ENCODE data around the gene ST8SIA5. TPM values are rescaled to one million over a fixed set of nuclear protein-coding genes. Genes with fewer than 3 reads are reported as not detected.

Gene ST8SIA5
- polyA plus RNA-seq, 3 donors, result not detected

- H4K20me1 ChIP-seq (ENCODE audit: insufficient read depth, low read length), result no peaks in the 10 kb centered on the region
- H3K4me3 ChIP-seq (replicated peaks in 1 of 3; ENCODE audit: low read depth in 2 of 3, low read length in 3 of 3), result no peak overlapping the region
- no peaks in the 10 kb centered on the region for H3K36me3 ChIP-seq (replicated peaks in 1 of 2; ENCODE audit: control insufficient read depth in 1 of 2, insufficient read depth in 2 of 2, low read length in 2 of 2)
- H2AFZ ChIP-seq (ENCODE audit: insufficient read depth, low read depth, low read length, poor library complexity, severe bottlenecking), result no peak overlapping the region
- Mint-ChIP-seq H3K4me1 (no peaks in the 10 kb centered on the region), H3K36me3 (no peaks in the 10 kb centered on the region), H3K4me3 (no peak overlapping the region), H3K27ac (no peak overlapping the region), H3K9me3 (no peaks in the 10 kb centered on the region), H3K27me3 (ENCODE audit: low read depth in 3 of 3) (peaks cover 2 to 3% (median 3%) of the 10 kb centered on the region in 3 donors)
- H3K9me3 ChIP-seq (replicated peaks in 1 of 2; ENCODE audit: control insufficient read depth in 1 of 2, insufficient read depth in 1 of 2, low read length in 2 of 2), result no peaks in the 10 kb centered on the region
- DNase-seq, result no peak
- no peak overlapping the region for H3K4me2 ChIP-seq (replicated peaks; ENCODE audit: extremely low read depth, low read length, poor library complexity, severe bottlenecking)
- no peak overlapping the region for H3K27ac ChIP-seq (ENCODE audit: low read depth in 1 of 2, low read length in 2 of 2)
- WGBS (ENCODE audit: insufficient coverage), result 91% methylated on average over 10 of the region's 12 CpGs
- no peaks in the 10 kb centered on the region for H3K4me1 ChIP-seq (ENCODE audit: control insufficient read depth in 1 of 2, insufficient read depth in 2 of 2, low read length in 2 of 2)
- intact Hi-C loops (cut with micrococcal nuclease), result no loop called here
- no peaks in the 10 kb centered on the region for H3K79me2 ChIP-seq (ENCODE audit: insufficient read depth, low read length)
- no peak for TF ChIP-seq CTCF (IDR thresholded peaks at IDR 0.05)
- H3K27me3 ChIP-seq (ENCODE audit: control insufficient read depth in 2 of 2, insufficient read depth in 2 of 2, low read length in 2 of 2), result no peaks in the 10 kb centered on the region
- no peak overlapping the region for H3K9ac ChIP-seq (ENCODE audit: insufficient read depth, low read length, poor library complexity, severe bottlenecking)
Measured at GRCh38 chr18:46688853-46689525, 67.9 kb downstream of the ST8SIA5 start.

- no peaks in the 10 kb centered on the region for H3K4me1 Mint-ChIP-seq
- no peak for TF ChIP-seq CTCF (IDR thresholded peaks at IDR 0.05)
- no peak for DNase-seq
- no peaks in the 10 kb centered on the region for H3K4me1 ChIP-seq (ENCODE audit: control insufficient read depth in 1 of 2, insufficient read depth in 2 of 2, low read length in 2 of 2)
- no peaks in the 10 kb centered on the region for H3K36me3 Mint-ChIP-seq
- H3K27ac Mint-ChIP-seq, result no peak overlapping the region
- WGBS (ENCODE audit: insufficient coverage), result 100% methylated on average over 3 of the region's 9 CpGs
- H3K4me2 ChIP-seq (replicated peaks; ENCODE audit: extremely low read depth, low read length, poor library complexity, severe bottlenecking), result no peak overlapping the region
- no peak overlapping the region for H2AFZ ChIP-seq (ENCODE audit: insufficient read depth, low read depth, low read length, poor library complexity, severe bottlenecking)
- peaks cover 0 to 2% (median 1%) of the 10 kb centered on the region in 3 donors for H3K27me3 Mint-ChIP-seq (ENCODE audit: low read depth in 3 of 3)
- no peaks in the 10 kb centered on the region for H3K9me3 Mint-ChIP-seq
- H3K27me3 ChIP-seq (ENCODE audit: control insufficient read depth in 2 of 2, insufficient read depth in 2 of 2, low read length in 2 of 2), result no peaks in the 10 kb centered on the region
- no peaks in the 10 kb centered on the region for H3K9me3 ChIP-seq (replicated peaks in 1 of 2; ENCODE audit: control insufficient read depth in 1 of 2, insufficient read depth in 1 of 2, low read length in 2 of 2)
- H3K9ac ChIP-seq (ENCODE audit: insufficient read depth, low read length, poor library complexity, severe bottlenecking), result no peak overlapping the region
- H3K79me2 ChIP-seq (ENCODE audit: insufficient read depth, low read length), result no peaks in the 10 kb centered on the region
- H4K20me1 ChIP-seq (ENCODE audit: insufficient read depth, low read length), result no peaks in the 10 kb centered on the region
- no peaks in the 10 kb centered on the region for H3K36me3 ChIP-seq (replicated peaks in 1 of 2; ENCODE audit: control insufficient read depth in 1 of 2, insufficient read depth in 2 of 2, low read length in 2 of 2)
- no peak overlapping the region for H3K4me3 Mint-ChIP-seq
- no peak overlapping the region for H3K4me3 ChIP-seq (replicated peaks in 1 of 3; ENCODE audit: low read depth in 2 of 3, low read length in 3 of 3)
- intact Hi-C loops (cut with micrococcal nuclease), result no loop called here
- no peak overlapping the region for H3K27ac ChIP-seq (ENCODE audit: low read depth in 1 of 2, low read length in 2 of 2)
Measured at GRCh38 chr18:46686186-46686585, 70.7 kb downstream of the ST8SIA5 start.

Data from CD14-positive monocyte (primary cell).